HCT116 (cell line): Measurements from ENCODE around the gene WNK4. TPM values are rescaled to one million over a fixed set of nuclear protein-coding genes. Genes with fewer than 3 reads are reported as not detected.

Experiments used
- ATAC-seq: fragments of 200-7000 bp; cut with Tn5 transposase; 2 replicates; pipeline ENCODE4 v1.9.1; 2020; ENCODE audit warnings: mild to moderate bottlenecking, moderate library complexity
- BruUV-seq: library from RNA; stranded (reverse); fragments of 400-500 nt; replicated peaks from 2 replicates; lab custom pipeline; 2021; lab: Mats Ljungman, UMichigan
- CTCF ChIA-PET: fragments of 300-600 bp; sonication (Branson Sonifier 250); formaldehyde crosslinking; loops from one replicate; lab custom pipeline; 2021; ENCODE audit warnings: antibody characterized with exemption; lab: Charles Lee
- POLR2A ChIA-PET: fragments of 300-600, 350-600 bp; sonication (Branson Sonifier 250); formaldehyde crosslinking; loops from one replicate; lab custom pipeline; 2021; ENCODE audit warnings: antibody characterized with exemption; lab: Charles Lee
- RAD21 ChIA-PET, 2 experiments: fragments of 300-600 bp; sonication (Branson Sonifier 250); formaldehyde crosslinking; loops; one replicate each; lab custom pipeline; 2023; ENCODE audit warnings: low total read pairs in 2 of 2; ENCODE audit not compliant: uncharacterized antibody in 2 of 2, unreplicated experiment in 2 of 2, low non-redundant PET in 1 of 2; lab: Charles Lee
- DNase-seq: peaks from one replicate; pipeline ENCODE4 v3.0.0-alpha.2; 2010; ENCODE audit warnings: low read depth, low spot score
- H2AFZ ChIP-seq: fragments of 200-600 bp; shearing (Covaris generic), sonication (generic); 2 replicates; pipeline ENCODE4 v1.6.1; 2017; ENCODE audit warnings: low read depth, mixed run types, mixed read lengths, antibody characterized with exemption, low read length; ENCODE audit not compliant: poor library complexity, severe bottlenecking
- H3K27ac ChIP-seq: 2 replicates; pipeline ENCODE4 v1.5.1; 2012; ENCODE audit warnings: low read depth, low read length
- H3K27me3 ChIP-seq: fragments of 200-600 bp; sonication (generic); 2 replicates; pipeline ENCODE4 v1.6.1; 2016; ENCODE audit warnings: mixed run types, low read length, mixed read lengths; ENCODE audit not compliant: insufficient read depth
- H3K36me3 ChIP-seq, 2 experiments: fragments of 200-500 bp in 1 of 2; fragments of 200-600 bp in 1 of 2; sonication (Bioruptor generic) in 1 of 2; sonication (generic) in 1 of 2; 2 replicates each; pipeline versions ENCODE4 v1.5.1 to v1.6.1; 2014 to 2016; ENCODE audit warnings: low read length in 2 of 2, inconsistent platforms in 1 of 2, mixed read lengths in 1 of 2, mixed run types in 1 of 2; ENCODE audit not compliant: insufficient read depth in 2 of 2, control insufficient read depth in 1 of 2
- H3K4me1 ChIP-seq, 2 experiments: fragments of 200-600 bp in 1 of 2; sonication (generic) in 1 of 2; 2 replicates each; pipeline versions ENCODE4 v1.5.1 to v1.6.1; 2012 to 2017; ENCODE audit warnings: low read length in 2 of 2, inconsistent platforms in 1 of 2, mild to moderate bottlenecking in 1 of 2, mixed read lengths in 1 of 2, mixed run types in 1 of 2, moderate library complexity in 1 of 2; ENCODE audit not compliant: insufficient read depth in 2 of 2, control insufficient read depth in 1 of 2
- H3K4me2 ChIP-seq: fragments of 200-600 bp; sonication (generic); 2 replicates; pipeline ENCODE4 v1.6.1; 2017; ENCODE audit warnings: mixed run types, low read length, mixed read lengths
- H3K4me3 ChIP-seq, 2 experiments: fragments of 200-600 bp in 1 of 2; sonication (generic) in 1 of 2; replicated peaks in 1 of 2; 2 replicates each; pipeline ENCODE4 v1.5.1; 2011 to 2016; ENCODE audit warnings: low read length in 2 of 2, control low read depth in 1 of 2, low read depth in 1 of 2, mild to moderate bottlenecking in 1 of 2, mixed read lengths in 1 of 2, mixed run types in 1 of 2
- H3K79me2 ChIP-seq: fragments of 200-600 bp; sonication (generic); 2 replicates; pipeline ENCODE4 v1.6.1; 2017; ENCODE audit warnings: mild to moderate bottlenecking, mixed run types, low read length, moderate library complexity, mixed read lengths; ENCODE audit not compliant: insufficient read depth
- H3K9ac ChIP-seq: fragments of 200-600 bp; sonication (generic); 2 replicates; pipeline ENCODE4 v1.6.1; 2016; ENCODE audit warnings: low read length, mixed read lengths
- H3K9me2 ChIP-seq: fragments of 200-600 bp; sonication (generic), shearing (Covaris generic); 2 replicates; pipeline ENCODE4 v1.6.1; 2017; ENCODE audit warnings: mixed run types, mild to moderate bottlenecking, moderate library complexity; ENCODE audit not compliant: insufficient read depth
- H3K9me3 ChIP-seq, 2 experiments: fragments of 200-500 bp in 1 of 2; fragments of 200-600 bp in 1 of 2; sonication (Bioruptor generic) in 1 of 2; sonication (generic) in 1 of 2; 2 replicates each; pipeline ENCODE4 v1.6.1; 2014 to 2017; ENCODE audit warnings: low read length in 2 of 2, mixed read lengths in 2 of 2, inconsistent platforms in 1 of 2, low read depth in 1 of 2, mild to moderate bottlenecking in 1 of 2, mixed run types in 1 of 2, moderate library complexity in 1 of 2; ENCODE audit not compliant: control insufficient read depth in 1 of 2, insufficient read depth in 1 of 2
- H4K20me1 ChIP-seq: fragments of 200-600 bp; sonication (generic), shearing (Covaris generic); 2 replicates; pipeline ENCODE4 v1.6.1; 2017; ENCODE audit warnings: mixed run types, mild to moderate bottlenecking, moderate library complexity; ENCODE audit not compliant: insufficient read depth
- CEBPB ChIP-seq: IDR thresholded peaks from 2 replicates; pipeline ENCODE4 v1.6.1; 2012; ENCODE audit warnings: low read depth
- EZH2 ChIP-seq: fragments of 200-600 bp; sonication (generic); IDR thresholded peaks from 2 replicates; pipeline ENCODE4 v1.6.1; 2017; ENCODE audit warnings: antibody characterized with exemption, mixed run types
- EZH2phosphoT487 ChIP-seq: fragments of 200-600 bp; IDR thresholded peaks from 2 replicates; pipeline ENCODE4 v1.6.1; 2018; ENCODE audit warnings: antibody characterized with exemption, borderline replicate concordance
- JUND ChIP-seq: IDR thresholded peaks from 2 replicates; pipeline ENCODE4 v1.6.1; 2012
- POLR2A ChIP-seq: IDR thresholded peaks from 2 replicates; pipeline ENCODE4 v1.7.0; 2011; ENCODE audit warnings: borderline replicate concordance; ENCODE audit not compliant: insufficient read depth, insufficient read length; ENCODE audit errors: extremely low read depth
- POLR2AphosphoS5 ChIP-seq: IDR thresholded peaks from 2 replicates; pipeline ENCODE4 v1.6.1; 2011; ENCODE audit warnings: mild to moderate bottlenecking, low read depth, low read length, moderate library complexity
- RAD21 ChIP-seq: IDR thresholded peaks from 2 replicates; pipeline ENCODE4 v1.6.1; 2012; ENCODE audit warnings: low read depth, mild to moderate bottlenecking
- SIN3A ChIP-seq: IDR thresholded peaks from 2 replicates; pipeline ENCODE4 v1.6.1; 2012; ENCODE audit warnings: low read depth
- SP1 ChIP-seq: IDR thresholded peaks from 2 replicates; pipeline ENCODE4 v1.6.1; 2012; ENCODE audit warnings: low read depth
- TCF7L2 ChIP-seq: IDR thresholded peaks from 2 replicates; pipeline ENCODE4 v1.7.0; 2011; ENCODE audit warnings: borderline replicate concordance, inconsistent platforms; ENCODE audit not compliant: insufficient read depth, insufficient read length; ENCODE audit errors: extremely low read depth
- YY1 ChIP-seq: IDR thresholded peaks from 2 replicates; pipeline ENCODE4 v1.6.1; 2011; ENCODE audit warnings: low read length, low read depth, moderate library complexity, mild to moderate bottlenecking; ENCODE audit not compliant: insufficient replicate concordance; ENCODE audit errors: extremely low read depth
- ZFX ChIP-seq: fragments of 450-650 bp; IDR thresholded peaks from 2 replicates; pipeline ENCODE4 v1.6.1; 2017
- ZNF274 ChIP-seq: fragments of 200-500 bp; sonication (Bioruptor generic); IDR thresholded peaks from 2 replicates; pipeline ENCODE4 v1.6.1; 2014; ENCODE audit warnings: mild to moderate bottlenecking, low read depth, low read length, inconsistent platforms
- intact Hi-C: fragments of 100-400 bp; cut with micrococcal nuclease; formaldehyde crosslinking; loops from 2 replicates; pipeline ENCODE4 v1.10.0; 2022
- total RNA-seq: library from RNA; stranded (reverse); gene quantifications from one replicate; pipeline ENCODE4 v1.2.1, GENCODE V29; 2021; ENCODE audit not compliant: unreplicated experiment
- TF ChIP-seq, protein P1 (sequence below): IDR thresholded peaks from 2 replicates; pipeline ENCODE4 v1.6.1; 2012
- TF ChIP-seq, protein P2 (sequence below): IDR thresholded peaks from 2 replicates; pipeline ENCODE4 v1.6.1; 2011; ENCODE audit warnings: mild to moderate bottlenecking, low read length, moderate library complexity; ENCODE audit not compliant: insufficient replicate concordance; ENCODE audit errors: extremely low read depth

The WNK4 gene
- total RNA-seq, 1 experiment from 2014 or later = 4.5 TPM

DNA sequence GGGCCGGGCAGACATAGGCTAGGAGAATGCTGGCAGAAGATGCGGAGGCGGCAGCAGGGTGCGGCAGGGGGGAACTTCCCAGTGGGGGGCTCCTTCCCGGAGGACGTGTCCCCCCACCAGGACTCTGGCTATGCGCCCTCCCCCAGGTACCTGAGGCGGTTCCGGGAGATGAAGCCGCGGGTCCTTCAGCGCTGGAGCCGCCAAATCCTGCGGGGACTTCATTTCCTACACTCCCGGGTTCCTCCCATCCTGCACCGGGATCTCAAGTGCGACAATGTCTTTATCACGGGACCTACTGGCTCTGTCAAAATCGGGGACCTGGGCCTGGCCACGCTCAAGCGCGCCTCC lies 3.4 kb downstream of the WNK4 start:
- H2AFZ ChIP-seq = no peak overlapping the region
- no peaks in the 10 kb centered on the region for H3K9me3 ChIP-seq
- no peaks in the 10 kb centered on the region for H3K9me2 ChIP-seq
- DNase-seq = no peak
- no peaks in the 10 kb centered on the region for H3K79me2 ChIP-seq
- H3K27ac ChIP-seq = no peak overlapping the region
- TF ChIP-seq POLR2A = no peak
- no peak for TF ChIP-seq JUND
- TF ChIP-seq, protein P1, sequence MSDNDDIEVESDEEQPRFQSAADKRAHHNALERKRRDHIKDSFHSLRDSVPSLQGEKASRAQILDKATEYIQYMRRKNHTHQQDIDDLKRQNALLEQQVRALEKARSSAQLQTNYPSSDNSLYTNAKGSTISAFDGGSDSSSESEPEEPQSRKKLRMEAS = no peak
- TF ChIP-seq ZNF274 = no peak
- TF ChIP-seq YY1 = no peak
- no peak for TF ChIP-seq SP1
- TF ChIP-seq RAD21 = no peak
- TF ChIP-seq ZFX = no peak
- no peak for TF ChIP-seq SIN3A
- no peak for TF ChIP-seq EZH2
- no peak for TF ChIP-seq TCF7L2
- no peak for TF ChIP-seq EZH2phosphoT487
- TF ChIP-seq POLR2AphosphoS5 = no peak
- no peak for TF ChIP-seq CEBPB
- TF ChIP-seq, protein P2, sequence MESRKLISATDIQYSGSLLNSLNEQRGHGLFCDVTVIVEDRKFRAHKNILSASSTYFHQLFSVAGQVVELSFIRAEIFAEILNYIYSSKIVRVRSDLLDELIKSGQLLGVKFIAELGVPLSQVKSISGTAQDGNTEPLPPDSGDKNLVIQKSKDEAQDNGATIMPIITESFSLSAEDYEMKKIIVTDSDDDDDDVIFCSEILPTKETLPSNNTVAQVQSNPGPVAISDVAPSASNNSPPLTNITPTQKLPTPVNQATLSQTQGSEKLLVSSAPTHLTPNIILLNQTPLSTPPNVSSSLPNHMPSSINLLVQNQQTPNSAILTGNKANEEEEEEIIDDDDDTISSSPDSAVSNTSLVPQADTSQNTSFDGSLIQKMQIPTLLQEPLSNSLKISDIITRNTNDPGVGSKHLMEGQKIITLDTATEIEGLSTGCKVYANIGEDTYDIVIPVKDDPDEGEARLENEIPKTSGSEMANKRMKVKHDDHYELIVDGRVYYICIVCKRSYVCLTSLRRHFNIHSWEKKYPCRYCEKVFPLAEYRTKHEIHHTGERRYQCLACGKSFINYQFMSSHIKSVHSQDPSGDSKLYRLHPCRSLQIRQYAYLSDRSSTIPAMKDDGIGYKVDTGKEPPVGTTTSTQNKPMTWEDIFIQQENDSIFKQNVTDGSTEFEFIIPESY = no peak
- TF ChIP-seq, all 23 proteins: peak for 0
- no peaks in the 10 kb centered on the region for H4K20me1 ChIP-seq
- H3K4me1 ChIP-seq = peaks cover 3 to 20% of the 10 kb centered on the region in 2 experiments; a peak in 3 of 4 replicates
- intact Hi-C loops = no loop called here
- ChIA-PET POLR2A (no interaction called here), CTCF (no interaction called here), RAD21 (no interaction called here)
- H3K27me3 ChIP-seq = no peaks in the 10 kb centered on the region
- BruUV-seq = no TSS peak
- peaks cover 5 to 7% of the 10 kb centered on the region in 2 experiments; a peak in 2 of 4 replicates for H3K36me3 ChIP-seq
- H3K4me2 ChIP-seq = peak overlapping the region; percentile 59
- H3K9ac ChIP-seq = no peak overlapping the region
- no peak for ATAC-seq
- peak overlapping the region in 1 of 2 experiments; percentile 30; a peak in 1 of 4 replicates for H3K4me3 ChIP-seq
